ENCODE measurements around the gene LIPK.

DNA sequence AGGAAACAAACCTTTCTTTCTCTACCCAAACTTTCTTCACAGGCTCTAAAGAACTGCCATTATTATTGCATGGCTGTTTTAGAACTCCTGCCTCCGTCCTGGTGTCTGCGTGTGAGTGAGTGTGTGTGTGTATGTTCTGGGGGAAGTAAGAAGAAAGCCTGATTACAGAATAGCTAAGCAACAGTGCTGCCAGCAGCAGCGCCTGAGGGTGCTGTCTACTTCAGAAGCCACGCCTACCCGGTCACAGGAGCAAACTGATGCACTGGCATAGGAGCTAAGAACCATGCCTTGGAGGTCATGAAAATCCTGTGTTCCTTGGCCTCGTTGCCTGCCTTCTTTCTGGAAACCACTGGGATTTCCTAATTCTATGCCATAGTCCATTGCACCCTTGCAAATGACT is 25.2 kb downstream of the LIPK start:
- TF ChIP-seq HOXA7 (CRISPR knock-in tag; IDR thresholded peaks at IDR 0.05) (no peak), JUN (CRISPR knock-in tag; IDR thresholded peaks at IDR 0.05) (no peak), CEBPZ (IDR thresholded peaks at IDR 0.05; ENCODE audit: low read length) (no peak), CTCF (CRISPR knock-in tag; IDR thresholded peaks at IDR 0.05) (no peak), DNMT1 (CRISPR knock-in tag; IDR thresholded peaks at IDR 0.05) (no peak)
- TF ChIP-seq, protein P1, sequence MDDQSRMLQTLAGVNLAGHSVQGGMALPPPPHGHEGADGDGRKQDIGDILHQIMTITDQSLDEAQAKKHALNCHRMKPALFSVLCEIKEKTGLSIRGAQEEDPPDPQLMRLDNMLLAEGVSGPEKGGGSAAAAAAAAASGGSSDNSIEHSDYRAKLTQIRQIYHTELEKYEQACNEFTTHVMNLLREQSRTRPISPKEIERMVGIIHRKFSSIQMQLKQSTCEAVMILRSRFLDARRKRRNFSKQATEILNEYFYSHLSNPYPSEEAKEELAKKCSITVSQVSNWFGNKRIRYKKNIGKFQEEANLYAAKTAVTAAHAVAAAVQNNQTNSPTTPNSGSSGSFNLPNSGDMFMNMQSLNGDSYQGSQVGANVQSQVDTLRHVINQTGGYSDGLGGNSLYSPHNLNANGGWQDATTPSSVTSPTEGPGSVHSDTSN (CRISPR knock-in tag; IDR thresholded peaks at IDR 0.05; ENCODE audit: borderline replicate concordance), result no peak

Data from HepG2 (cell line).